Neural cell (in vitro differentiated cells): ENCODE data around the gene CLIP4. TPM values are rescaled to one million over a fixed set of nuclear protein-coding genes. Genes with fewer than 3 reads are reported as not detected.

ENCODE experiments used
- H2AFZ ChIP-seq: fragments of 200-600, 300-800 bp; sonication (generic), shearing (Covaris generic); 2 replicates; pipeline ENCODE4 v1.6.0; 2014; ENCODE audit warnings: low read depth, mild to moderate bottlenecking, antibody characterized with exemption, low read length, moderate library complexity
- H3F3A ChIP-seq: fragments of 200-600 bp; shearing (Covaris generic); 2 replicates; pipeline ENCODE4 v1.6.1; 2016; ENCODE audit warnings: mild to moderate bottlenecking, moderate library complexity, mixed read lengths, antibody characterized with exemption, low read length; ENCODE audit not compliant: insufficient read depth, poor library complexity, severe bottlenecking
- H3K27ac ChIP-seq: fragments of 200-600, 300-800 bp; sonication (generic), shearing (Covaris generic); 2 replicates; pipeline ENCODE4 v1.5.1; 2014; ENCODE audit warnings: mild to moderate bottlenecking, low read length, moderate library complexity
- H3K27me3 ChIP-seq: fragments of 300-800, 200-600 bp; sonication (generic), shearing (Covaris generic); 2 replicates; pipeline ENCODE4 v1.6.0; 2014; ENCODE audit warnings: mild to moderate bottlenecking, low read depth, low read length, moderate library complexity; ENCODE audit not compliant: insufficient read depth
- H3K36me3 ChIP-seq: fragments of 300-800, 200-600 bp; sonication (generic), shearing (Covaris generic); 2 replicates; pipeline ENCODE4 v1.5.1; 2014; ENCODE audit warnings: mild to moderate bottlenecking, antibody characterized with exemption, low read length, moderate library complexity; ENCODE audit not compliant: insufficient read depth
- H3K4me2 ChIP-seq: fragments of 300-800, 200-600 bp; sonication (generic), shearing (Covaris generic); 2 replicates; pipeline ENCODE4 v1.6.0; 2014; ENCODE audit warnings: mild to moderate bottlenecking, low read length
- H3K4me3 ChIP-seq: fragments of 300-800, 200-600 bp; sonication (generic), shearing (Covaris generic); 2 replicates; pipeline ENCODE4 v1.5.1; 2014; ENCODE audit warnings: mild to moderate bottlenecking, low read length, moderate library complexity
- H3K79me2 ChIP-seq: fragments of 200-600 bp; shearing (Covaris generic); replicated peaks from 2 replicates; pipeline ENCODE4 v1.6.0; 2014; ENCODE audit warnings: mild to moderate bottlenecking, low read length, moderate library complexity; ENCODE audit not compliant: insufficient read depth
- H3K9ac ChIP-seq: fragments of 300-800, 200-600 bp; sonication (generic), shearing (Covaris generic); 2 replicates; pipeline ENCODE4 v1.6.1; 2016; ENCODE audit warnings: mild to moderate bottlenecking, low read length, mixed read lengths
- H3K9me2 ChIP-seq: fragments of 200-600 bp; shearing (Covaris generic); 2 replicates; pipeline ENCODE4 v1.6.1; 2016; ENCODE audit warnings: mild to moderate bottlenecking, low read length, mixed read lengths; ENCODE audit not compliant: insufficient read depth
- H3K9me3 ChIP-seq: fragments of 200-600, 300-800 bp; sonication (generic), shearing (Covaris generic); 2 replicates; pipeline ENCODE4 v1.6.1; 2016; ENCODE audit warnings: mild to moderate bottlenecking, mixed run types, low read length, moderate library complexity, mixed read lengths
- H4K20me1 ChIP-seq: fragments of 200-600 bp; shearing (Covaris generic); 2 replicates; pipeline ENCODE4 v1.6.1; 2016; ENCODE audit warnings: mild to moderate bottlenecking, mixed run types; ENCODE audit not compliant: insufficient read depth
- CTCF ChIP-seq: fragments of 450-650 bp; IDR thresholded peaks from 2 replicates; pipeline ENCODE4 v1.5.1; 2014; ENCODE audit warnings: antibody characterized with exemption, mild to moderate bottlenecking, moderate library complexity; ENCODE audit not compliant: poor library complexity, severe bottlenecking
- EP300 ChIP-seq: fragments of 450-650 bp; conservative IDR thresholded peaks from 2 replicates; pipeline ENCODE4 v1.6.1; 2014; ENCODE audit warnings: antibody characterized with exemption, mild to moderate bottlenecking, moderate library complexity; ENCODE audit not compliant: poor library complexity, severe bottlenecking
- EZH2 ChIP-seq: fragments of 200-600, 300-800 bp; shearing (Covaris generic), sonication (generic); IDR thresholded peaks from 2 replicates; pipeline ENCODE4 v1.6.1; 2014; ENCODE audit warnings: antibody characterized with exemption, low read length, borderline replicate concordance, mild to moderate bottlenecking; ENCODE audit not compliant: insufficient read depth, poor library complexity, severe bottlenecking
- MXI1 ChIP-seq: fragments of 450-650 bp; conservative IDR thresholded peaks from 2 replicates; pipeline ENCODE4 v1.6.1; 2014; ENCODE audit warnings: antibody characterized with exemption, mild to moderate bottlenecking; ENCODE audit not compliant: poor library complexity, severe bottlenecking
- POLR2AphosphoS5 ChIP-seq: IDR thresholded peaks from 2 replicates; pipeline ENCODE4 v1.6.1; 2012
- RAD21 ChIP-seq: fragments of 450-650 bp; conservative IDR thresholded peaks from 2 replicates; pipeline ENCODE4 v1.6.1; 2014; ENCODE audit warnings: antibody characterized with exemption, mild to moderate bottlenecking, moderate library complexity
- REST ChIP-seq: IDR thresholded peaks from 2 replicates; pipeline ENCODE4 v1.6.1; 2012; ENCODE audit warnings: borderline replicate concordance
- TAF1 ChIP-seq: IDR thresholded peaks from 2 replicates; pipeline ENCODE4 v1.6.1; 2012; ENCODE audit warnings: low read depth
- polyA plus RNA-seq: library from polyadenylated mRNA; depleted of rRNA; stranded (reverse); fragments of >200 nt; gene quantifications from 2 replicates; pipeline ENCODE4 v1.2.3, GENCODE V29; 2014

Gene CLIP4
- polyA plus RNA-seq, 1 donor from 2014 or later, result 10.2 TPM

DNA sequence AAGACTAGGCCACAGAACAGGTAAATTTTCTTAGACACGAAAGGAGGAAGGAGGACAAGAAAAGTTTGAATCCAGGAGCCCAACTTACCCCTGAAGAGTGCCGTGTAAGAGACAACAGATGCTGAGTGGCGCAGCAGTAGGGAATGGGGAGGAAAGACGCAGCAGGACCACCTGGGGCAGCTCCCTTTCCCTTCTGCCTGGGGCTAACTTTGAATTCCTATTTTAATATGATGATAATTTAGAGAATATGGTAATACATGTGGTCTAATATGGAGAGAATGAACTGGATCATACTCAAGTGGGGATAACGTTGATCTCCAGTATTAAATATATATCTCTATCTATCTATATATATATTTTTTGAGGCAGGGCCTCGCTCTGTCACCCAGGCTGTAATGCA, 69.3 kb downstream of the CLIP4 start:
- Histone ChIP-seq H3K4me3 (no peak overlapping the region), H3K4me2 (no peak overlapping the region), H3K9me2 (no peaks in the 10 kb centered on the region), H3K36me3 (no peaks in the 10 kb centered on the region), H3K9ac (no peak overlapping the region), H3K27me3 (no peaks in the 10 kb centered on the region), H3F3A (no peaks in the 10 kb centered on the region), H3K27ac (no peak overlapping the region), H3K79me2 (no peaks in the 10 kb centered on the region), H3K9me3 (no peaks in the 10 kb centered on the region), H2AFZ (no peak overlapping the region), H4K20me1 (no peaks in the 10 kb centered on the region)
- TF ChIP-seq EZH2 (no peak), CTCF (no peak), POLR2AphosphoS5 (no peak), REST (no peak), MXI1 (no peak), TAF1 (no peak)

DNA sequence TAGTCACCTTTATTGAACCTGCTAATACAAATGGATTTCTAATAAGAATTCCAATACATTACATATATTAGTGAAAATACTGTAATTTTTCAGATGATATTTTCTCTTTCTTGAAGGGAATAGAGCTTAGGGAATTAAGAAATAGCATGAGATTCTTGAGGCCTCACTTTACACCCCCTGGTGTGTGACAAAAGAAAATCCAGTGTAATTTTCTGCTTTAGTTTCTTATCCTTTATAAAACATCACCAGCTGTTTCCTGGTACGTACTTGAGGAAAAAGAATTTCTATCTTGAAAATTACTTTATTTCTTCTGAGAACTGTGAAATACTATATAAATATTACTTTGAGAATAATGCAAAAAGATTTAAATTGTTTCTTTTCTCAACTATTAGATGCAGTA, 71.6 kb downstream of the CLIP4 start:
- Histone ChIP-seq H3K9ac (no peak overlapping the region), H3F3A (no peaks in the 10 kb centered on the region), H3K4me2 (no peak overlapping the region), H3K36me3 (no peaks in the 10 kb centered on the region), H3K9me3 (no peaks in the 10 kb centered on the region), H3K27ac (no peak overlapping the region), H3K27me3 (no peaks in the 10 kb centered on the region), H4K20me1 (no peaks in the 10 kb centered on the region), H3K4me3 (no peak overlapping the region), H2AFZ (no peak overlapping the region), H3K9me2 (no peaks in the 10 kb centered on the region), H3K79me2 (no peaks in the 10 kb centered on the region)
- TF ChIP-seq REST (no peak), RAD21 (no peak), EZH2 (no peak), TAF1 (no peak), CTCF (no peak), MXI1 (no peak), EP300 (no peak), POLR2AphosphoS5 (no peak)
